ENCODE measurements around the gene CLDN9.

The CLDN9 gene

GRCh38 chr16:2975161-2975795 lies 37.4 kb upstream of the CLDN9 start:
- DNase-seq = no peak

GRCh38 chr16:2976201-2976600 lies 36.5 kb upstream of the CLDN9 start:
- DNase-seq = no peak

- DNase-seq = no peak
These were observed 36.0 kb upstream of the CLDN9 start for GRCh38 chr16:2976673-2977072.

GRCh38 chr16:2977440-2977839 lies 35.3 kb upstream of the CLDN9 start:
- DNase-seq = no peak

GRCh38 chr16:2979669-2980226 lies 33.0 kb upstream of the CLDN9 start:
- peak; percentile 45 for DNase-seq

GRCh38 chr16:2980227-2981176 lies 32.2 kb upstream of the CLDN9 start, which contains the start of gene PKMYT1:
Gene PKMYT1, minus strand, starts transcription at chr16:2980446. Its CDS starts 789 bp downstream, at chr16:2979657.
- DNase-seq = peak; percentile 87

- DNase-seq = no peak
These were observed 31.4 kb upstream of the CLDN9 start for GRCh38 chr16:2981177-2981898.

- no peak for DNase-seq
These were observed 30.8 kb upstream of the CLDN9 start for GRCh38 chr16:2981899-2982250.

GRCh38 chr16:2982402-2982801 lies 30.3 kb upstream of the CLDN9 start:
- no peak for DNase-seq

GRCh38 chr16:2983706-2984136 lies 29.0 kb upstream of the CLDN9 start:
- peak; percentile 83 for DNase-seq

- DNase-seq = no peak
These were observed 27.3 kb upstream of the CLDN9 start for GRCh38 chr16:2985462-2985861.

- no peak for DNase-seq
These were observed 26.8 kb upstream of the CLDN9 start for GRCh38 chr16:2985893-2986355.

GRCh38 chr16:2986623-2987188 lies 26.0 kb upstream of the CLDN9 start:
- no peak for DNase-seq

GRCh38 chr16:2987286-2987685 lies 25.4 kb upstream of the CLDN9 start:
- DNase-seq = no peak

GRCh38 chr16:2987833-2988232 lies 24.9 kb upstream of the CLDN9 start:
- no peak for DNase-seq

- no peak for DNase-seq
These were observed 24.1 kb upstream of the CLDN9 start for GRCh38 chr16:2988590-2989099.

- no peak for DNase-seq
These were observed 21.8 kb upstream of the CLDN9 start for GRCh38 chr16:2990891-2991290.

- DNase-seq = no peak
These were observed 21.0 kb upstream of the CLDN9 start for GRCh38 chr16:2991566-2992261.

GRCh38 chr16:2992383-2993081 lies 20.2 kb upstream of the CLDN9 start:
- DNase-seq = no peak

- no peak for DNase-seq
These were observed 16.4 kb upstream of the CLDN9 start for GRCh38 chr16:2996298-2996697.

- DNase-seq = no peak
These were observed 12.8 kb upstream of the CLDN9 start for GRCh38 chr16:2999929-3000328.
